ENCODE data around the gene NCAM2.
"Not testable (repeated sequence)": the region's sequence is repeated elsewhere in the genome, so short reads cannot be mapped to it uniquely, and the experiment has no call there.

NCAM2 gene

GRCh38 chr21:21345872-21346271 lies 347.7 kb downstream of the NCAM2 start:
- no peak for DNase-seq

- DNase-seq = no peak
Measured at GRCh38 chr21:21366277-21366676, 368.1 kb downstream of the NCAM2 start.

GRCh38 chr21:21367583-21367982 lies 369.4 kb downstream of the NCAM2 start:
- DNase-seq = no peak

- DNase-seq = no peak
Measured at GRCh38 chr21:21373969-21374368, 375.8 kb downstream of the NCAM2 start.

GRCh38 chr21:21383126-21383525 lies 384.9 kb downstream of the NCAM2 start:
- DNase-seq = no peak

- no peak for DNase-seq
Measured at GRCh38 chr21:21384977-21385376, 386.8 kb downstream of the NCAM2 start.

GRCh38 chr21:21385404-21385803 lies 387.2 kb downstream of the NCAM2 start:
- no peak for DNase-seq

- DNase-seq = no peak
Measured at GRCh38 chr21:21387916-21388315, 389.7 kb downstream of the NCAM2 start.

GRCh38 chr21:21394064-21394463 lies 395.9 kb downstream of the NCAM2 start:
- no peak for DNase-seq

- DNase-seq = no peak
Measured at GRCh38 chr21:21396424-21396823, 398.2 kb downstream of the NCAM2 start.

GRCh38 chr21:21397464-21397863 lies 399.3 kb downstream of the NCAM2 start:
- no peak for DNase-seq

- no peak for DNase-seq
Measured at GRCh38 chr21:21401444-21401843, 403.2 kb downstream of the NCAM2 start.

GRCh38 chr21:21402187-21402586 lies 404.0 kb downstream of the NCAM2 start:
- not testable (repeated sequence) for DNase-seq

- not testable (repeated sequence) for DNase-seq
Measured at GRCh38 chr21:21404261-21404660, 406.1 kb downstream of the NCAM2 start.

GRCh38 chr21:21406921-21407320 lies 408.7 kb downstream of the NCAM2 start:
- no peak for DNase-seq

GRCh38 chr21:21412096-21412495 lies 413.9 kb downstream of the NCAM2 start:
- no peak for DNase-seq

GRCh38 chr21:21415741-21416140 lies 417.5 kb downstream of the NCAM2 start:
- DNase-seq = no peak

- no peak for DNase-seq
Measured at GRCh38 chr21:21434944-21435343, 436.7 kb downstream of the NCAM2 start.

- DNase-seq = no peak
Measured at GRCh38 chr21:21436012-21436534, 437.9 kb downstream of the NCAM2 start.

- no peak for DNase-seq
Measured at GRCh38 chr21:21439761-21440160, 441.6 kb downstream of the NCAM2 start.

- no peak for DNase-seq
Measured at GRCh38 chr21:21457077-21457476, 458.9 kb downstream of the NCAM2 start.

- DNase-seq = no peak
Measured at GRCh38 chr21:21458124-21458631, 460.0 kb downstream of the NCAM2 start.

- DNase-seq = no peak
Measured at GRCh38 chr21:21460979-21461378, 462.8 kb downstream of the NCAM2 start.

- no peak for DNase-seq
Measured at GRCh38 chr21:21463456-21463855, 465.2 kb downstream of the NCAM2 start.

- DNase-seq = no peak
Measured at GRCh38 chr21:21464684-21465083, 466.5 kb downstream of the NCAM2 start.
